Nephron progenitor cell (in vitro differentiated cells): Measurements from ENCODE around the gene CALU.

ENCODE experiments used
- DNase-seq: peaks from one replicate; pipeline ENCODE4 v3.0.0; 2021
- H3K27ac Mint-ChIP-seq: 2 replicates; pipeline ENCODE4 v1.8.0; 2021; ENCODE audit warnings: mild to moderate bottlenecking, moderate library complexity, mixed read lengths
- H3K27me3 Mint-ChIP-seq: 2 replicates; pipeline ENCODE4 v1.8.0; 2021; ENCODE audit warnings: mild to moderate bottlenecking, low read depth, mixed read lengths; ENCODE audit not compliant: poor library complexity
- H3K36me3 Mint-ChIP-seq: 2 replicates; pipeline ENCODE4 v1.8.0; 2021; ENCODE audit warnings: low read depth, mixed read lengths
- H3K4me1 Mint-ChIP-seq: 2 replicates; pipeline ENCODE4 v1.8.0; 2021; ENCODE audit warnings: mixed read lengths
- H3K4me3 Mint-ChIP-seq: 2 replicates; pipeline ENCODE4 v1.8.0; 2021; ENCODE audit warnings: mild to moderate bottlenecking, moderate library complexity, mixed read lengths
- H3K9me3 Mint-ChIP-seq: 2 replicates; pipeline ENCODE4 v1.8.0; 2021; ENCODE audit warnings: mild to moderate bottlenecking, moderate library complexity, mixed read lengths
- TF ChIP-seq, protein P1 (sequence below): fragments of 200-600 bp; sonication (generic); IDR thresholded peaks from 2 replicates; pipeline ENCODE4 v1.5.0; 2021; ENCODE audit warnings: antibody characterized with exemption

The CALU gene

DNA sequence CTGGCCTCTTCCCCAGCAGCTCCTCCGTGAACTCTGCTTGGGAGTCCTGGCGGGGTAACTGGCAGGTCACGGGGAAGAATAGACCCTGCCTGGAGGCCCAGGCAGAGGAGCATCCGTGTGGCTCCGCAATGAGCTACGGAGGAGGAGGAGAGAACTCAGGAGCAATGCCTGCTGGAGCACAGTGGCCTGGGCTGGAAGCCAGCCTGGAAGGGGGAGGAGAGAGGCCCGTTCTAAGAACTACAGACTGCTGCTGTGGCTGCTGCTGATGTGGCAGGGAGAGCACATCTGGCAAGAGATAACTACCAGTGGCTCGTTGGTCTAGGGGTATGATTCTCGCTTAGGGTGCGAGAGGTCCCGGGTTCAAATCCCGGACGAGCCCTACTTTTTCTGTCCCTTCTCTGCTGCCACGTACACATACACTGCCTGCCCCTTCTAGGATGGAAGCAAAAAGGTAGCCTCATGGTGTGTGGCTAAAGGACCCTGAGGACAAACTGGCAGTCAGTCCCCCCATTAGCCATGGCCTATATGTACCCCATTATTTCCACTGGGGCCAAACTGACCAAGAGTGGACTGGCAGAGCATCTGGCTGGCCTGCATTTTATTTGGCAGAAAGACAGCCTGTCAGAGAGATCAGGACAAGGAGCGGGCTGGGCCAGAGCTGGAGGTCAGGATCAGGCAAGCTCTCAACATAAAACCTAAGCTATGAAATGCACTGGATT lies 44.1 kb downstream of the CALU start:
- H3K27me3 Mint-ChIP-seq, result peaks cover 43% of the 10 kb centered on the region
- H3K36me3 Mint-ChIP-seq, result no peaks in the 10 kb centered on the region
- DNase-seq, result peak; percentile 57
- peak overlapping the region; percentile 66 for H3K4me3 Mint-ChIP-seq
- H3K4me1 Mint-ChIP-seq, result peaks cover 13% of the 10 kb centered on the region
- TF ChIP-seq, protein P1, sequence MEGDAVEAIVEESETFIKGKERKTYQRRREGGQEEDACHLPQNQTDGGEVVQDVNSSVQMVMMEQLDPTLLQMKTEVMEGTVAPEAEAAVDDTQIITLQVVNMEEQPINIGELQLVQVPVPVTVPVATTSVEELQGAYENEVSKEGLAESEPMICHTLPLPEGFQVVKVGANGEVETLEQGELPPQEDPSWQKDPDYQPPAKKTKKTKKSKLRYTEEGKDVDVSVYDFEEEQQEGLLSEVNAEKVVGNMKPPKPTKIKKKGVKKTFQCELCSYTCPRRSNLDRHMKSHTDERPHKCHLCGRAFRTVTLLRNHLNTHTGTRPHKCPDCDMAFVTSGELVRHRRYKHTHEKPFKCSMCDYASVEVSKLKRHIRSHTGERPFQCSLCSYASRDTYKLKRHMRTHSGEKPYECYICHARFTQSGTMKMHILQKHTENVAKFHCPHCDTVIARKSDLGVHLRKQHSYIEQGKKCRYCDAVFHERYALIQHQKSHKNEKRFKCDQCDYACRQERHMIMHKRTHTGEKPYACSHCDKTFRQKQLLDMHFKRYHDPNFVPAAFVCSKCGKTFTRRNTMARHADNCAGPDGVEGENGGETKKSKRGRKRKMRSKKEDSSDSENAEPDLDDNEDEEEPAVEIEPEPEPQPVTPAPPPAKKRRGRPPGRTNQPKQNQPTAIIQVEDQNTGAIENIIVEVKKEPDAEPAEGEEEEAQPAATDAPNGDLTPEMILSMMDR, result no peak
- peak overlapping the region; percentile 43 for H3K27ac Mint-ChIP-seq
- peaks cover 5% of the 10 kb centered on the region for H3K9me3 Mint-ChIP-seq

DNA sequence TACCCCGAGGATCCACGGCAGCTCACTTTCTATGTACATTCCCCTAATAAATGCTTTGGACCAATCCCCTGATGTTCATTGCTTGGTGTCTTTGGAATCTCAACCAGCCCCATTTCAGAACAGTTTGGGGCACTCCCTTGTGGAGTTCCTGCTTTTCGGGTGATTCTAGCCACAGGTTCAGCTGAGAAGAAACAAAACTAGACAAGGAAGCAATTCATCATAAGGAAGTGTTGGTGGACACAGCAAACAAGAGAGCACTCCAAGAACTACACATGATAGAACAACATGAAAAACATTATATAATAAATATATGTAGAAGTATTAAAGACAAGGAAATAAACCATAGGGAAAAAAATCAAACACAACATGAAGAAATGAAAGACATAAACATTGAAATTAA lies 46.6 kb downstream of the CALU start:
- Mint-ChIP-seq H3K9me3 (no peaks in the 10 kb centered on the region), H3K36me3 (no peaks in the 10 kb centered on the region), H3K27ac (no peak overlapping the region), H3K27me3 (peaks cover 54% of the 10 kb centered on the region), H3K4me1 (peaks cover 29% of the 10 kb centered on the region), H3K4me3 (no peak overlapping the region)
- DNase-seq, result no peak
- TF ChIP-seq, protein P1, result no peak

DNA sequence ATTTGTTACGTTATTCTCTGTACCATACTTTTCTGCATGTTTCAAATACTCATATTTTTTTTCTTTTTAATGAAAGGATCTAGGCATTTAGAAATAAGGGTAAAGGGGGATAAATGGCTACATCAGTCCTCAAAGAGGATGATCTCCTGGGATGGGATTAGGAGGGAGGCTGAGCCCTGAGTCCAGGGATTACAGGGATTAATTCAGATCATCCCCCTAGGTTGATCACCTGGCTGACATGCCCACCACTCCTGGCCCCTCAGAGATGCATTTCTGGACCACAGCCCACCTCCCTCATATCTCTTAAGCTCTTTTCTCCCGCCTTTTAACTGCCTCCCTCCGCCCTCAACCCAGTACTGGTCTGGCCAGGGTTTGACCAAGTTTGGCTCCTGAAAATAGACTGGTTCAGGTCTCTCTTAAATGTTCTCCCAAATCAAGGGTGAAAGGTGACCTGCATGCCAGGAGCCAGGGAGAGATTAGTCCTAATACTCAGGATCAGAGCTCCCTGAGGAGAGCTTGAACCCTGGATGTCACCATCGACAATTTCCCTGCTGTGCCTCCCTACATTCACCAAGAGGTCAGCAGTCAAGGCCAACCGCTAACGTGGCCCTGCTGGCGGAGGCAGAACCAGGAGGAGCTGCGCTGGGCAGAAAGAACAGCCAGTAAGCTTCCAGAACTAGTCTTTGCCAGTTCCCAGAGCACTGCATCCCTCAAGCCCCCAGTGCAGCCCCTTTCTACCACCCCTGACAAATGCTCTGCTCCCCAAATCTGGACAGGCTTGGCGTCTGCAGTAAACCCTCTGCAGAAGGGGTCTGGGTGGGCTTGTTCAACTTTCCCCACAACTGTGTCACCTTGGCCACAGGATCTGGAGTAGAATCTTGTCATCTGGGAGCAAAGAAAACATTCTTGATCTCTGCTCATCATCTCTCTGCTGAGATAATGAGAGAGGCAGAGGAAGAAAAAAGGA lies 49.6 kb downstream of the CALU start:
- DNase-seq, result no peak
- peaks cover 26% of the 10 kb centered on the region for H3K4me1 Mint-ChIP-seq
- H3K27me3 Mint-ChIP-seq, result peaks cover 46% of the 10 kb centered on the region
- no peaks in the 10 kb centered on the region for H3K9me3 Mint-ChIP-seq
- peak overlapping the region; percentile 86 for H3K4me3 Mint-ChIP-seq
- TF ChIP-seq, protein P1, result no peak
- no peaks in the 10 kb centered on the region for H3K36me3 Mint-ChIP-seq
- no peak overlapping the region for H3K27ac Mint-ChIP-seq

DNA sequence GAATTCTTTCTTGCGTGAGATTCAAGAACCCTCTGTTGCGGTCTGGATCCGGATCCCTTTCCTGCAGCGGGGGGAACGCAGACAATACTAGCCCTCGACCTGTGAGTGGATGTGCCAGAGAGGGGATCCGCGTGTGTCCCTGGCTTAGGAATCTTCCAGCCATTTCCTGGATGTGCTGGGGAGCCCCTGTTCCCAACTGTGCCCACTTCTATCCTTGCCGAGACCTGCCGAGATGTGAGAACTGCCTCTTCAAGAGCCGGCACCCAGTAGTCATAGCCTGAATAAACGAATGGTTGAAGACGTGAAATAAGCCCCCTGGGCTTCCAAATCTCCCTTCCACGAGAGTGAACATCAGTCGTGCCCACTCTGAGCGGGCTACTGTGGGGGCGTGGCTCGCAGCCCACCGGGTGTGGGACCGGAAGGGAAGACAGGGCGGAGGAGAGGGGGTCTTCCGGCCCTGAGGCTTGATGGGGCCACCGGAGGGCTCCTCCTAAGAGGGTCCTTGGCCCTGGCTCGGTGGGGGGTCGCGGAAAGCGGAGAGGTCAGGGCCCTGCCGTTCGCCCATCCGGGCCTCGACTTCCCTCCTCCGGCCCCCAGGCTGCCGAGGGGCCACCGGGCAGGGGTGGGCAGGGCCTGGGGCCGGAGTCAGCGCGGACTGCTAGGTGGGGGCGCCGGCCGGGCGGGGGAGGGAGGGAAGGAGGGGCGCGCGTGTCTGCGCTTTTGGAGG lies 51.3 kb downstream of the CALU start:
- Mint-ChIP-seq H3K4me3 (peak overlapping the region; percentile 86), H3K9me3 (no peaks in the 10 kb centered on the region), H3K27me3 (peaks cover 40% of the 10 kb centered on the region), H3K36me3 (peaks cover 16% of the 10 kb centered on the region), H3K4me1 (peaks cover 26% of the 10 kb centered on the region), H3K27ac (no peak overlapping the region)
- DNase-seq, result peak; percentile 56
- TF ChIP-seq, protein P1, result no peak

DNA sequence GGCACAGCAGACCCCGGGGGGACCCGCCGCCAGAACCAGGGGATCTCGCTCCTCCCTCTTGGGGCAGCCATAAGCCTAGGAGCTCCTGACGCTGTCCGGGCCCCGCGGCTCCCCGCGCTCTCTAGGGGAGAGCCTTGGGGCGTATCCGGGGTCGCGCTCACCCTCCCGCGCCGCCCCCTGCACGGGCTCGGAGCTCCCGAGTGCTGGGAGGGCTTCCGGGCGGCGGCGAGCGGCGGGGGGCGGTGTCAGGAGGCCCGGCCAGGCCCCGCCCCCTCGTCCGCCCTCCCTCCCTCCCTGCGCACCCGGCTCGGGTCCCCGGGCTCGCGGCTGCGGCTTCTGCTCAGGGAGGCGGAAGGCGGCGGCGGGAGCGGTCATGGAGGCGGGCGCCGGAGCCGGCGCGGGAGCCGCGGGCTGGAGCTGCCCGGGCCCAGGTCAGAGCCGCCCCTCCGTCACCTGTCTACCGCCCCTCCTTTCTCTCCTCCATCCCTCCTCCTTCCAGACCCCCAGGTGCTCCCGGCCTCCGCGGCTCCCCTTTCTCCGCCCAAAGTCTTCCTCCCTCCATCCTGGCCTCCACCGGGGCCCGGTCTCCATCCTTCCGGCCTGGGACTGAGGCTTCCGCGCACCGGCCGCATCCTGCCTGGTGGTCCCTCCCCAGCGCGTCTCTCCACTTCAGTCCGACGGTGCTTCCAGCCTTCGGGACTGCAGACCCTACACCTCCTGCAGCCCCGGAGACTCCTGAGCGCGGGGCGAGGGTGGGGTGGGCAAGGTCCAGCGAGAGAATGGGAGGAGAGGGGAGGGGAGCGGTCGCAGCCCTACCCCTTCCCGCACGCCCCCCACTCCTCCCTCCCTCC lies 52.2 kb downstream of the CALU start, which contains the start of gene CCDC136:
Gene CCDC136, plus strand, starts transcription at position 848 of the 851 bp plus-strand sequence. CDS start 444 bp downstream, outside the sequence.
- peaks cover 26% of the 10 kb centered on the region for H3K4me1 Mint-ChIP-seq
- peaks cover 33% of the 10 kb centered on the region for H3K27me3 Mint-ChIP-seq
- H3K27ac Mint-ChIP-seq, result no peak within 1 kb of the TSS
- TF ChIP-seq, protein P1, result no peak
- DNase-seq, result peak; percentile 87
- no peaks in the 10 kb centered on the region for H3K9me3 Mint-ChIP-seq
- H3K4me3 Mint-ChIP-seq, result peak within 1 kb of the TSS; percentile 89
- H3K36me3 Mint-ChIP-seq, result peaks cover 25% of the 10 kb centered on the region
